Keratinocyte (primary cell): ENCODE results near the gene PCAT6. TPM values are rescaled to one million over a fixed set of nuclear protein-coding genes. Genes with fewer than 3 reads are reported as not detected.

Experiments used
- DNase-seq: peaks from one replicate; pipeline ENCODE4 v3.0.0-alpha.2; 2011; ENCODE audit warnings: low read depth, missing footprints, low spot score
- FAIRE-seq: peaks from 2 replicates; lab custom pipeline; 2011; peaks lifted over from hg19 to GRCh38; lab: Jason Lieb, UNC
- H2AFZ ChIP-seq: 2 replicates; pipeline ENCODE4 v1.6.0; 2012; ENCODE audit warnings: low read length, control low read depth, inconsistent platforms; ENCODE audit not compliant: control insufficient read depth
- H3K27ac ChIP-seq: 2 replicates; pipeline ENCODE4 v1.5.1; 2011; ENCODE audit warnings: low read length; ENCODE audit not compliant: control insufficient read depth, insufficient read depth
- H3K27me3 ChIP-seq: 3 replicates; pipeline ENCODE4 v1.6.0; 2011; ENCODE audit warnings: low read length; ENCODE audit not compliant: control insufficient read depth, insufficient read depth; ENCODE audit errors: extremely low read depth
- H3K36me3 ChIP-seq, 2 experiments: 2 replicates in 1 of 2; 3 replicates in 1 of 2; pipeline ENCODE4 v1.5.1; 2011; ENCODE audit warnings: low read length in 2 of 2, mild to moderate bottlenecking in 1 of 2; ENCODE audit not compliant: control insufficient read depth in 2 of 2, insufficient read depth in 2 of 2; ENCODE audit errors: extremely low read depth in 1 of 2
- H3K4me1 ChIP-seq: 3 replicates; pipeline ENCODE4 v1.5.1; 2011; ENCODE audit warnings: low read length; ENCODE audit not compliant: control insufficient read depth, insufficient read depth; ENCODE audit errors: extremely low read depth
- H3K4me2 ChIP-seq: 3 replicates; pipeline ENCODE4 v1.6.0; 2011; ENCODE audit warnings: low read depth, low read length; ENCODE audit not compliant: control insufficient read depth, insufficient read depth; ENCODE audit errors: extremely low read depth
- H3K4me3 ChIP-seq, 3 experiments: fragments of 200-600 bp in 1 of 3; sonication (generic) in 1 of 3; 2 replicates in 2 of 3; 3 replicates in 1 of 3; pipeline ENCODE4 v1.5.1; 2011 to 2016; ENCODE audit warnings: low read length in 3 of 3, mild to moderate bottlenecking in 3 of 3, control low read depth in 2 of 3, inconsistent platforms in 1 of 3, low read depth in 1 of 3, mixed read lengths in 1 of 3, mixed run types in 1 of 3, moderate library complexity in 1 of 3; ENCODE audit not compliant: control insufficient read depth in 2 of 3, insufficient read depth in 2 of 3; ENCODE audit errors: extremely low read depth in 1 of 3
- H3K79me2 ChIP-seq: 2 replicates; pipeline ENCODE4 v1.6.0; 2012; ENCODE audit warnings: low read length; ENCODE audit not compliant: control insufficient read depth, insufficient read depth
- H3K9ac ChIP-seq: 3 replicates; pipeline ENCODE4 v1.6.0; 2011; ENCODE audit warnings: low read length; ENCODE audit not compliant: control insufficient read depth, insufficient read depth; ENCODE audit errors: extremely low read depth
- H3K9me1 ChIP-seq: 3 replicates; pipeline ENCODE4 v1.6.0; 2011; ENCODE audit warnings: low read length; ENCODE audit not compliant: control insufficient read depth, insufficient read depth; ENCODE audit errors: extremely low read depth
- H3K9me3 ChIP-seq: 2 replicates; pipeline ENCODE4 v1.5.1; 2012; ENCODE audit warnings: low read depth, low read length; ENCODE audit not compliant: control insufficient read depth
- H4K20me1 ChIP-seq: 3 replicates; pipeline ENCODE4 v1.6.0; 2011; ENCODE audit warnings: low read length; ENCODE audit not compliant: control insufficient read depth, insufficient read depth; ENCODE audit errors: extremely low read depth
- CTCF ChIP-seq, 3 experiments: IDR thresholded peaks in 1 of 3; conservative IDR thresholded peaks in 1 of 3; optimal IDR thresholded peaks in 1 of 3; 2 replicates in 2 of 3; 3 replicates in 1 of 3; pipeline versions ENCODE3 to v1.5.1; 2011; ENCODE audit warnings: low read length in 3 of 3, mild to moderate bottlenecking in 3 of 3, moderate library complexity in 2 of 3, control low read depth in 1 of 3, inconsistent platforms in 1 of 3; ENCODE audit not compliant: insufficient read depth in 2 of 3; ENCODE audit errors: extremely low read depth in 1 of 3
- EZH2 ChIP-seq: IDR thresholded peaks from one replicate; pipeline ENCODE4 v1.6.1; 2012; ENCODE audit warnings: inconsistent platforms, mild to moderate bottlenecking, low read length, moderate library complexity
- dilution Hi-C: fragments of 300-500 bp; cut with MboI; formaldehyde crosslinking; loops from one replicate; pipeline ENCODE4 v1.7.0; 2020; ENCODE audit warnings: low sequenced_read_pairs; ENCODE audit not compliant: extremely low pct_ligation_motif_present
- polyA plus RNA-seq, 5 experiments: library from polyadenylated mRNA; depleted of rRNA in 3 of 5; stranded (reverse) in 3 of 5; stranded (forward) in 1 of 5; unstranded in 1 of 5; fragments of >200 nt; gene quantifications; 1 replicate in 1 of 5; 2 replicates in 3 of 5; 3 replicates in 1 of 5; pipeline versions ENCODE4 v1.2.1 to v1.2.3, GENCODE V29; 2011 to 2012; ENCODE audit warnings: missing spikeins in 2 of 5, low read depth in 1 of 5, low replicate concordance in 1 of 5

The PCAT6 gene
- polyA plus RNA-seq, 1 donor (not counting 4 experiments of a cell fraction or from before 2014, with no cell fraction given) = 1.6 TPM

GRCh38 chr1:202805886-202806844 lies 4.6 kb upstream of the PCAT6 start:
- Histone ChIP-seq H3K9me3 (no peaks in the 10 kb centered on the region), H3K27me3 (no peaks in the 10 kb centered on the region), H3K9me1 (no peaks in the 10 kb centered on the region), H3K9ac (peak overlapping the region; percentile 95), H3K79me2 (peaks cover 68% of the 10 kb centered on the region), H3K4me3 (peak overlapping the region; percentile 69 to 95 (median 91)), H3K36me3 (no peaks in the 10 kb centered on the region), H3K4me2 (peak overlapping the region; percentile 73), H2AFZ (peak overlapping the region; percentile 38), H3K4me1 (peaks cover 38% of the 10 kb centered on the region), H3K27ac (peak overlapping the region; percentile 90), H4K20me1 (peaks cover 15% of the 10 kb centered on the region)
- dilution Hi-C loops = no loop called here
- no peak for DNase-seq
- TF ChIP-seq EZH2 = no peak
- TF ChIP-seq CTCF (optimal IDR thresholded peaks at IDR 0.05 in 1 of 3, IDR thresholded peaks at IDR 0.05 in 1 of 3, conservative IDR thresholded peaks at IDR 0.05 in 1 of 3; ENCODE audit: extremely low read depth in 1 of 3, insufficient read depth in 2 of 3, low read length in 3 of 3) = no peak
- FAIRE-seq = peak; percentile 43

- Histone ChIP-seq H3K27me3 (no peaks in the 10 kb centered on the region), H3K9me1 (no peaks in the 10 kb centered on the region), H3K9me3 (no peaks in the 10 kb centered on the region), H4K20me1 (peaks cover 15% of the 10 kb centered on the region), H3K4me2 (peak overlapping the region; percentile 73), H3K4me3 (peak overlapping the region; percentile 69 to 95 (median 91)), H3K4me1 (peaks cover 45% of the 10 kb centered on the region), H3K27ac (peak overlapping the region; percentile 90), H3K79me2 (peaks cover 61% of the 10 kb centered on the region), H2AFZ (peak overlapping the region; percentile 33), H3K9ac (peak overlapping the region; percentile 95), H3K36me3 (no peaks in the 10 kb centered on the region)
- TF ChIP-seq CTCF (optimal IDR thresholded peaks at IDR 0.05 in 1 of 3, IDR thresholded peaks at IDR 0.05 in 1 of 3, conservative IDR thresholded peaks at IDR 0.05 in 1 of 3; ENCODE audit: extremely low read depth in 1 of 3, insufficient read depth in 2 of 3, low read length in 3 of 3) (no peak), EZH2 (no peak)
- DNase-seq = no peak
- dilution Hi-C loops = no loop called here
- FAIRE-seq = no peak
Observed at GRCh38 chr1:202806845-202807450, 3.8 kb upstream of the PCAT6 start.
